OCI-LY3 (cell line): ENCODE measurements around the gene RNASE12.

Experiments used
- EZH2phosphoT487 ChIP-seq: fragments of 200-600 bp; shearing (Covaris generic); IDR thresholded peaks from 2 replicates; pipeline ENCODE4 v1.6.1; 2018; ENCODE audit warnings: antibody characterized with exemption, mixed run types, low read depth
- TF ChIP-seq, protein P1 (sequence below): fragments of 200-600, 300-600 bp; sonication (generic); IDR thresholded peaks from 2 replicates; pipeline ENCODE4 v1.5.1; 2014; ENCODE audit warnings: antibody characterized with exemption, low read length, low read depth

GRCh38 chr14:20555845-20556244 is 35.3 kb downstream of the RNASE12 start:
- no peak for TF ChIP-seq EZH2phosphoT487
- TF ChIP-seq, protein P1, sequence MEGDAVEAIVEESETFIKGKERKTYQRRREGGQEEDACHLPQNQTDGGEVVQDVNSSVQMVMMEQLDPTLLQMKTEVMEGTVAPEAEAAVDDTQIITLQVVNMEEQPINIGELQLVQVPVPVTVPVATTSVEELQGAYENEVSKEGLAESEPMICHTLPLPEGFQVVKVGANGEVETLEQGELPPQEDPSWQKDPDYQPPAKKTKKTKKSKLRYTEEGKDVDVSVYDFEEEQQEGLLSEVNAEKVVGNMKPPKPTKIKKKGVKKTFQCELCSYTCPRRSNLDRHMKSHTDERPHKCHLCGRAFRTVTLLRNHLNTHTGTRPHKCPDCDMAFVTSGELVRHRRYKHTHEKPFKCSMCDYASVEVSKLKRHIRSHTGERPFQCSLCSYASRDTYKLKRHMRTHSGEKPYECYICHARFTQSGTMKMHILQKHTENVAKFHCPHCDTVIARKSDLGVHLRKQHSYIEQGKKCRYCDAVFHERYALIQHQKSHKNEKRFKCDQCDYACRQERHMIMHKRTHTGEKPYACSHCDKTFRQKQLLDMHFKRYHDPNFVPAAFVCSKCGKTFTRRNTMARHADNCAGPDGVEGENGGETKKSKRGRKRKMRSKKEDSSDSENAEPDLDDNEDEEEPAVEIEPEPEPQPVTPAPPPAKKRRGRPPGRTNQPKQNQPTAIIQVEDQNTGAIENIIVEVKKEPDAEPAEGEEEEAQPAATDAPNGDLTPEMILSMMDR: no peak
